ENCODE results near the gene YIF1A. TPM values are rescaled to one million over a fixed set of nuclear protein-coding genes. Genes with fewer than 3 reads are reported as not detected.

YIF1A gene
- total and polyA plus RNA-seq, 2 donors (not counting 3 experiments of a cell fraction or from before 2014, with no cell fraction given): 104 to 271 TPM

DNA sequence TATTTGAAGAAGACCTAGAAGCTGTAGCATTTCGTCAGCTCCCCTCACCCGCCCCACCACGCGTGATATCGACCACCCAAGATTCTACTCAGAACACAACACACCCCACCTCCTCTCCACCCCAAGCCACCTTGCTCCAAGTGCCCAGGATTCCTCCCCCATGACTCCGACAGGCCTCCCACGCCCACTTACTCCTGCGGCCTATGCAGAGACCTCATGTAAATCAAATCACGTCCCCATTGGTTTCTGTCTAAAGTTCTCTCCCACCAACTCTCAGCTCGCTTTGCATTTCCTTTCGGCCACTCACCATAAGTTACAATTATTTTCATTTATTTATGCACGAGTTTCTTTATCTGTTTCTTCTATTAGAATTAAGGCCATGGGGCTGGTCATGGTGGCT is 13.7 kb upstream of the YIF1A start:
- no peaks in the 10 kb centered on the region for H3K27me3 ChIP-seq (ENCODE audit: control insufficient read depth in 2 of 2, insufficient read depth in 2 of 2, low read length in 2 of 2)
- no peaks in the 10 kb centered on the region for H3K36me3 ChIP-seq (ENCODE audit: control insufficient read depth in 2 of 2, extremely low read depth in 1 of 2, insufficient read depth in 2 of 2, low read length in 2 of 2)
- H3K9me1 ChIP-seq (replicated peaks; ENCODE audit: control insufficient read depth, extremely low read depth, insufficient read depth, low read length): no peaks in the 10 kb centered on the region
- POLR2A ChIA-PET: no interaction called here
- no peaks in the 10 kb centered on the region for H3K79me2 ChIP-seq (ENCODE audit: control insufficient read depth, insufficient read depth, low read length)
- no peak for DNase-seq (ENCODE audit: low read depth, low spot score)
- dilution Hi-C loops (cut with MboI; ENCODE audit: extremely low pct_ligation_motif_present, low sequenced_read_pairs): no loop called here
- no peaks in the 10 kb centered on the region for H4K20me1 ChIP-seq (replicated peaks; ENCODE audit: control insufficient read depth, extremely low read depth, insufficient read depth, low read length)
- TF ChIP-seq, protein P1, sequence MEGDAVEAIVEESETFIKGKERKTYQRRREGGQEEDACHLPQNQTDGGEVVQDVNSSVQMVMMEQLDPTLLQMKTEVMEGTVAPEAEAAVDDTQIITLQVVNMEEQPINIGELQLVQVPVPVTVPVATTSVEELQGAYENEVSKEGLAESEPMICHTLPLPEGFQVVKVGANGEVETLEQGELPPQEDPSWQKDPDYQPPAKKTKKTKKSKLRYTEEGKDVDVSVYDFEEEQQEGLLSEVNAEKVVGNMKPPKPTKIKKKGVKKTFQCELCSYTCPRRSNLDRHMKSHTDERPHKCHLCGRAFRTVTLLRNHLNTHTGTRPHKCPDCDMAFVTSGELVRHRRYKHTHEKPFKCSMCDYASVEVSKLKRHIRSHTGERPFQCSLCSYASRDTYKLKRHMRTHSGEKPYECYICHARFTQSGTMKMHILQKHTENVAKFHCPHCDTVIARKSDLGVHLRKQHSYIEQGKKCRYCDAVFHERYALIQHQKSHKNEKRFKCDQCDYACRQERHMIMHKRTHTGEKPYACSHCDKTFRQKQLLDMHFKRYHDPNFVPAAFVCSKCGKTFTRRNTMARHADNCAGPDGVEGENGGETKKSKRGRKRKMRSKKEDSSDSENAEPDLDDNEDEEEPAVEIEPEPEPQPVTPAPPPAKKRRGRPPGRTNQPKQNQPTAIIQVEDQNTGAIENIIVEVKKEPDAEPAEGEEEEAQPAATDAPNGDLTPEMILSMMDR (IDR thresholded peaks at IDR 0.05; ENCODE audit: extremely low read depth in 1 of 2, insufficient read depth in 1 of 2, low read depth in 1 of 2, low read length in 2 of 2): no peak
- no peak for TF ChIP-seq MYC (IDR thresholded peaks at IDR 0.05; ENCODE audit: low read depth, low read length)
- TF ChIP-seq JUN (IDR thresholded peaks at IDR 0.05; ENCODE audit: borderline replicate concordance, insufficient read depth, insufficient read length, low read depth): no peak
- TF ChIP-seq POLR2AphosphoS5 (IDR thresholded peaks at IDR 0.05; ENCODE audit: insufficient read depth, low read depth, low read length): no peak
- TF ChIP-seq POLR2A (IDR thresholded peaks at IDR 0.05; ENCODE audit: low read depth, low read length): no peak
- no peak for TF ChIP-seq EZH2 (IDR thresholded peaks at IDR 0.05; ENCODE audit: borderline replicate concordance, low read depth, low read length, severe bottlenecking)
- TF ChIP-seq, protein P2, sequence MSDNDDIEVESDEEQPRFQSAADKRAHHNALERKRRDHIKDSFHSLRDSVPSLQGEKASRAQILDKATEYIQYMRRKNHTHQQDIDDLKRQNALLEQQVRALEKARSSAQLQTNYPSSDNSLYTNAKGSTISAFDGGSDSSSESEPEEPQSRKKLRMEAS (IDR thresholded peaks at IDR 0.05; ENCODE audit: insufficient read depth, insufficient read length): no peak
- TF ChIP-seq FOS (IDR thresholded peaks at IDR 0.05; ENCODE audit: borderline replicate concordance, insufficient read depth, low read length): no peak
- TF ChIP-seq GATA2 (IDR thresholded peaks at IDR 0.05; ENCODE audit: insufficient read depth, insufficient read length, low read depth, low read length): no peak
- intact Hi-C loops (cut with micrococcal nuclease): no loop called here
- H2AFZ ChIP-seq (ENCODE audit: low read depth, low read length): no peak overlapping the region
- BruUV-seq (replicated peaks): no TSS peak
- CTCF ChIA-PET: interaction anchor here (0.7 to 4.5 kb wide), 3 partner anchors 9 to 84 kb away, joined by 3 to 27 read pairs (median 5); no protein-coding TSS in a partner anchor
- no peaks in the 10 kb centered on the region for H3K9me3 ChIP-seq (replicated peaks; ENCODE audit: control insufficient read depth, insufficient read depth, low read length)
- no peak overlapping the region for H3K4me3 ChIP-seq (replicated peaks in 1 of 3; ENCODE audit: insufficient read depth in 1 of 3, low read depth in 1 of 3, low read length in 3 of 3)
- no peak overlapping the region for H3K27ac ChIP-seq (ENCODE audit: insufficient read depth, low read depth, low read length)
- no peak overlapping the region for H3K9ac ChIP-seq (replicated peaks; ENCODE audit: extremely low read depth, insufficient read depth, low read length)
- H3K4me2 ChIP-seq (ENCODE audit: insufficient read depth, low read length): no peak overlapping the region
- H3K4me1 ChIP-seq (ENCODE audit: control insufficient read depth, extremely low read depth, insufficient read depth, low read length): no peaks in the 10 kb centered on the region
- no peak for FAIRE-seq
